HG02884 (cell line): ENCODE data around the gene KLK10.
"Not testable (repeated sequence)": the region's sequence is repeated elsewhere in the genome, so short reads cannot be mapped to it uniquely, and the experiment has no call there.

Source experiments
- ATAC-seq: cut with Tn5 transposase; IDR thresholded peaks from one replicate; pipeline ENCODE4 v1.9.1; 2021; ENCODE audit warnings: mild to moderate bottlenecking, moderate library complexity; ENCODE audit not compliant: unreplicated experiment

The KLK10 gene

GRCh38 chr19:50969810-50970209 is 49.7 kb downstream of the KLK10 start:
- ATAC-seq: not testable (repeated sequence)

GRCh38 chr19:50969413-50969760 is 50.1 kb downstream of the KLK10 start, which contains the start of gene KLK6:
Gene KLK6 (minus strand): TSS chr19:50969591. CDS start chr19:50968104, 1,487 bp downstream.
- no peak for ATAC-seq

GRCh38 chr19:50968716-50969412 is 50.6 kb downstream of the KLK10 start:
- ATAC-seq: no peak

GRCh38 chr19:50967929-50968715 is 51.4 kb downstream of the KLK10 start:
- no peak for ATAC-seq

- ATAC-seq: no peak
Measured at GRCh38 chr19:50964266-50964665, 55.2 kb downstream of the KLK10 start.

GRCh38 chr19:50963381-50963780 is 56.1 kb downstream of the KLK10 start:
- ATAC-seq: no peak
